HG02840 (cell line): ENCODE measurements around the gene ZNF32.
"Not testable (repeated sequence)": the region's sequence is repeated elsewhere in the genome, so short reads cannot be mapped to it uniquely, and the experiment has no call there.

Experiments
- ATAC-seq: cut with Tn5 transposase; IDR thresholded peaks from one replicate; pipeline ENCODE4 v1.9.1; 2021; ENCODE audit warnings: mild to moderate bottlenecking, moderate library complexity, moderate number of reproducible peaks; ENCODE audit not compliant: unreplicated experiment, low FRiP score

Gene ZNF32

GRCh38 chr10:43644252-43644651 lies 4.4 kb downstream of the ZNF32 start:
- no peak for ATAC-seq

- ATAC-seq = no peak
These were observed 8.1 kb downstream of the ZNF32 start for GRCh38 chr10:43640603-43641002.

- ATAC-seq = not testable (repeated sequence)
These were observed 12.9 kb downstream of the ZNF32 start for GRCh38 chr10:43635816-43636215.

- no peak for ATAC-seq
These were observed 19.7 kb downstream of the ZNF32 start for GRCh38 chr10:43628956-43629355.

- no peak for ATAC-seq
These were observed 20.7 kb downstream of the ZNF32 start for GRCh38 chr10:43627942-43628341.

- ATAC-seq = no peak
These were observed 25.3 kb downstream of the ZNF32 start for GRCh38 chr10:43623351-43623750.

- ATAC-seq = no peak
These were observed 26.6 kb downstream of the ZNF32 start for GRCh38 chr10:43622038-43622437.

- ATAC-seq = no peak
These were observed 29.3 kb downstream of the ZNF32 start for GRCh38 chr10:43619368-43619767.

- no peak for ATAC-seq
These were observed 31.8 kb downstream of the ZNF32 start for GRCh38 chr10:43616697-43617370.

- no peak for ATAC-seq
These were observed 38.0 kb downstream of the ZNF32 start for GRCh38 chr10:43610636-43611035.

- ATAC-seq = no peak
These were observed 41.5 kb downstream of the ZNF32 start for GRCh38 chr10:43607199-43607573.

GRCh38 chr10:43606323-43607198 lies 42.1 kb downstream of the ZNF32 start, which contains the start of gene ZNF485:
ZNF485 (plus strand) TSS chr10:43606438; CDS start chr10:43607051, 613 bp downstream.
- peak; percentile 95 for ATAC-seq

- ATAC-seq = peak; percentile 27
These were observed 42.8 kb downstream of the ZNF32 start for GRCh38 chr10:43605850-43606322.

GRCh38 chr10:43601576-43601975 lies 47.1 kb downstream of the ZNF32 start:
- ATAC-seq = not testable (repeated sequence)

GRCh38 chr10:43599333-43599732 lies 49.3 kb downstream of the ZNF32 start:
- ATAC-seq = no peak

- no peak for ATAC-seq
These were observed 50.2 kb downstream of the ZNF32 start for GRCh38 chr10:43598446-43598845.

- no peak for ATAC-seq
These were observed 52.1 kb downstream of the ZNF32 start for GRCh38 chr10:43596546-43596945.

GRCh38 chr10:43595739-43596298 lies 52.9 kb downstream of the ZNF32 start:
- ATAC-seq = no peak

GRCh38 chr10:43594944-43595589 lies 53.6 kb downstream of the ZNF32 start:
- ATAC-seq = peak; percentile 97
